SIG-M5 (cell line): ENCODE results near the gene APOC4.
"Not testable (repeated sequence)": the region's sequence is repeated elsewhere in the genome, so short reads cannot be mapped to it uniquely, and the experiment has no call there.

Experiments
- DNase-seq: peaks from one replicate; lab custom pipeline; 2025; lab: John Stamatoyannopoulos, UW

The APOC4 gene

DNA sequence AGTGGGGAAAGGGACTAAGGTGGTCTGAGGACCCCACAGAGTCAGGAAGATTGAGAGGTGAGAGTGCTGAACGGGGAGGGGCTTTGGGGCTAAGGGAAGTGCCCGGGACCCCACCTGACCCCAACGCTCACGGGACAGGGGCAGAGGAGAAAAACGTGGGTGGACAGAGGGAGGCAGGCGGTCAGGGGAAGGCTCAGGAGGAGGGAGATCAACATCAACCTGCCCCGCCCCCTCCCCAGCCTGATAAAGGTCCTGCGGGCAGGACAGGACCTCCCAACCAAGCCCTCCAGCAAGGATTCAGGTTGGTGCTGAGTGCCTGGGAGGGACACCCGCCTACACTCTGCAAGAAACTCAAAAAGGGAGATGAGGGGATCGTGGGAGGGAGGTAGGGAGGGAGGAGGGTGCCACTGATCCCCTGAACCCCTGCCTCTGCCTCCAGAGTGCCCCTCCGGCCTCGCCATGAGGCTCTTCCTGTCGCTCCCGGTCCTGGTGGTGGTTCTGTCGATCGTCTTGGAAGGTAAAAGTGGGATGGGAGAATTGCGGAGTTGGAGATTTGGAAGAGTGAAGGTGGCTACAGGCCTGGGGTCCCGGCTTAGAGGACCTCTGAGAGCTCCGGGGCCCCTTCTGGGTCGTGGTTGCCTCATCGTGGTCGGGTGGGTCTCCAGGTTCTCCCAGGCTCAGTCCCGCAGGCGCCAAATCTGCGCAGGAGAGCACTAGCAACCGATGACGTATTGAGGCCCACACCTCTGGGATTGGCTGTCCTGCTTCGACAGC, 27.4 kb upstream of the APOC4 start, which contains the start of gene APOC1:
Gene APOC1, plus strand, starts transcription at position 176 of the 774 bp plus-strand sequence. Its CDS starts 284 bp downstream, at position 460.
- DNase-seq: peak; percentile 30

GRCh38 chr19:44924243-44924725, 17.8 kb upstream of the APOC4 start:
- DNase-seq: no peak

- no peak for DNase-seq
Measured at GRCh38 chr19:44925114-44925891, 16.7 kb upstream of the APOC4 start.

DNA sequence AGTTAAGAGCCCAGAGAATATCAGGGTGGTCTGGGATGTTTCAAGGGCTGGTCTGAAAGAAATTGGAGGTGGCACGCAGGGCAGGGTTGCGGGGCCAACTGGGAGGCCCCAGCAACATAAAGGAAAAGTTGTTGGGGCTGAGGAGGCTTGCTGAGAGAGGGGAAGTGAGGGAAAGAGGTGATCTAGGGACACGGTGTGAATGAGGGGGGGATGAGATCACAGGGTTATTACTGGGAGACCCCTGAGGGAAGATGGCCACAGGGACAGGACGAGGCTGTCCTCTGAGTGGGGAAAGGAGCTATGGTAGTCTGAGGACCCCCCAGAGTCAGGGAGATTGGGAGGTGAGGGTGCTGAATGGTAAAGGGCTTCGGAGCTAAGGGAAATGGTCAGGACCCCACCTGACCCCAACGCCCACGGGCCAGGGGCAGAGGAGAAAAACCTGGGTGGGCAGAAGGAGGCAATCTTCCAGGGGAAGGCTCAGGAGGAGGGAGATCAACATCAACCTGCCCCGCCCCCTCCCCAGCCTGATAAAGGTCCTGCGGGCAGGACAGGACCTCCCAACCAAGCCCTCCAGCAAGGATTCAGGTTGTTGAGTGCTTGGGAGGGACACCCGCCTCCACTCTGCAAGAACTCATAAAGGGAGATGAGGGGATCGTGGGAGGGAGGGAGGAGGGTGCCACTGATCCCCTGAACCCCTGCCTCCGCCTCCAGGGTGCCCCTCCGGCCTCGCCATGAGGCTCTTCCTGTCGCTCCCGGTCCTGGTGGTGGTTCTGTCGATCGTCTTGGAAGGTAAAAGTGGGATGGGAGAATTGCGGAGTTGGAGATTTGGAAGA, 15.6 kb upstream of the APOC4 start:
- DNase-seq: not testable (repeated sequence)

DNA sequence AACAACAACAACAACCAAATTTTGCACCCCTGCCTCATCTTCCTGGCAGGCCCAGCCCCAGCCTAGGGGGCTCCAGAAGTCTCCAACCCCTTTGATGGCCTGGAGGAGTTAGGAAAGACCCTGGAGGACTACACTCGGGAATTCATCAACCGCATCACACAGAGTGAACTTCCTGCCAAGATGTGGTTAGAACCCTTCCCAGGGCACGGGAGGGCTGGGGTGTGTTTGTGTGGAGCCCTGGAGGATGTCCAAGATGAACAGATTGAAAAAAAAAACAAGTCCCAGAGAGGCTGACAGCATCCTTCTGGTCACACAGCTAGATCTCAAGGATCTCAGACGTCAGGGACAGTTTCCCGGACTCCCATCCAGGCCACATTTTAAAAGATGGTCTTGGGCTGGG, 14.3 kb upstream of the APOC4 start:
- no peak for DNase-seq

DNA sequence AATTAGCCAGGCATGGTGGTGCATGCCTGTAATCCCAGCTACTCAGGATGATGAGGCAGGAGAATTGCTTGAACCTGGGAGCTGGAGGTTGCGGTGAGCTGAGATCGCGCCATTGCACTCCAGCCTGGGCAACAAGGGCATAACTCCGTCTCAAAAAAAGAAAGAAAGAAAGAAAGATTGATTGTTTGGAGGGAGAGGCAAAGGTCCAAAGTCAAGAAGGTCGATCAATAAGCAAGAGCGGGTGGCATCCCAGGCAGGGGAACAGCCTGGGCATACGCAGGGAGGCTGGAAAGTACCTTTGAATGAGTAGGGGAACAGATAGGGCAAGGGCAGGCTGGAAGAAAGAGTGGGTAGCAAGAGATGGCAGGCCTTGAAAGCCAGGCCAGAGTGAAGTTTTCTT, 11.9 kb upstream of the APOC4 start:
- DNase-seq: no peak

GRCh38 chr19:44931541-44931940, 10.5 kb upstream of the APOC4 start:
- no peak for DNase-seq

- DNase-seq: no peak
Measured at GRCh38 chr19:44939668-44940067, 2.4 kb upstream of the APOC4 start.

DNA sequence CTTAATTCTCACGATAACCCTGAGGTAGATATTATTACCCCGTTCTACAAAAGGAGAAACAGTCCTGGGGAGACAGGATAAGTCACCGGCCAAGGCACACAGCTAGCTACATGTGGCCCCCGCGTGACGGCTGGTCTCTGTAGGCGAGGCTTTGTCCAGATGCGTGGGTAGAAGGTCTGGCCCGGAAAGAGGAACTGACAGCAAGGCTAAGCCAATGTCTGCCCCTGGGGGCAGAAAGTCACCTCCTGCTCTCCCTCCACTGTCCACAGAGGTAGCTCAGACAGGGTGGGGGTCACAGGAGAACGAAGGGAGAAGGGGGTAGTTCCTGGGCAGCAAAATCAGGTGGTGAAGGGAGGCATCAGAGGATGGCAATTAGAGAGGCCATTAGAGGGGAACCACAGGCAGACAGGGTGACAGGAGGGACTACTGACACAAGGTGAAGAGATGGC, 1.8 kb downstream of the APOC4 start:
- no peak for DNase-seq

- no peak for DNase-seq
Measured at GRCh38 chr19:44947041-44947581, 5.1 kb downstream of the APOC4 start.

- no peak for DNase-seq
Measured at GRCh38 chr19:44948237-44948636, 6.2 kb downstream of the APOC4 start.

GRCh38 chr19:44948763-44949374, 6.8 kb downstream of the APOC4 start:
- DNase-seq: no peak

- no peak for DNase-seq
Measured at GRCh38 chr19:44949550-44949949, 7.5 kb downstream of the APOC4 start.

DNA sequence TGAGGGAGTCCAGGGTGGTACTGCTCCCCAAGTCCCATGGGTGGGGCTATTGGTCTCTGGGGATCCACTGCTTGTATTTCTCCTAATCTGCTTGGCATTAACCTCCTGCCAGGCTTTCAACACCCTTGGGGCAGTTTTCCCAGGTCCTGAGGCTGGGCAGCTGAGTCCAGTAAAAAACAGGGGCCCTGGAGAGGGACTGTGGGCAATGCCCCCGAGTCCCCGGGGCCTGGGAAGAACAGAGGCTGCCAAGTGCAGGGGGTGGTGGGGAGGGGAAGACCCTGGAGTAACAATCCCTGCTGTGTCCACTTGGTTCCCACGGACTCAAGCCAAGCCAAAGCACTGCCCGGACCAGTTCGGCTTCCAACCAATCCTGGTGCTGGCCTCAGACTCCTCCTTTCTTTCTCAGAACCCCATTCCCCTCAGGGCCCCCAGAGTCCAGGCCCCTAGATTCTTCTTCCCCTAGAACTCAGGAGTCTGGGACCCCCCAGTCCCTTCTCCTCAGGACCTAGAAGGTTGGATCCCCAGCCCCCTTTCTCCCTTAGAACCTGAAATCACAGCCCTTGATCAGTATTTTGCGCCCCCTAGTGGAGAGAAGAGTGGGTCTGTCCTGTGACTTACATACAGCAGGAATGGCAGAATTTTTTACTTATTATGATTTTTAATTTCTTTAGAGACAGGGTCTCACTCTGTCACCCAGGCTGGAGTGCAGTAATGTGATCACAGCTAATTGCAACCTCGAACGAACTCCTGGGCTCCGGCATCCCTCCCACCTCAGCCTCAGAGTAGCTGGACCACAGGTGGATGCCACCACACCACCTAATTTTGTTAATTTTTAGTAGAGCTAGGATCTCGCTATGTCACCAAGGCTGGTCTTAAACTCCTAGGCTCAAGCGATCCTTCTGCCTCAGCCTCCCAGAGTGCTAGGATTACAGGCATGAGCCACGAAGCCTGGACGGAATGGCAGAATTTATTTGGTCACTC, 9.4 kb downstream of the APOC4 start:
- no peak for DNase-seq

GRCh38 chr19:44954278-44954648, 12.2 kb downstream of the APOC4 start:
- no peak for DNase-seq

- peak; percentile 83 for DNase-seq
Measured at GRCh38 chr19:44954649-44955504, 12.8 kb downstream of the APOC4 start, which contains the start of gene CLPTM1. TSS of gene CLPTM1 (plus strand) at chr19:44955380. CDS start at chr19:44955396, 16 bp downstream.

- no peak for DNase-seq
Measured at GRCh38 chr19:44955505-44956439, 13.7 kb downstream of the APOC4 start.

DNA sequence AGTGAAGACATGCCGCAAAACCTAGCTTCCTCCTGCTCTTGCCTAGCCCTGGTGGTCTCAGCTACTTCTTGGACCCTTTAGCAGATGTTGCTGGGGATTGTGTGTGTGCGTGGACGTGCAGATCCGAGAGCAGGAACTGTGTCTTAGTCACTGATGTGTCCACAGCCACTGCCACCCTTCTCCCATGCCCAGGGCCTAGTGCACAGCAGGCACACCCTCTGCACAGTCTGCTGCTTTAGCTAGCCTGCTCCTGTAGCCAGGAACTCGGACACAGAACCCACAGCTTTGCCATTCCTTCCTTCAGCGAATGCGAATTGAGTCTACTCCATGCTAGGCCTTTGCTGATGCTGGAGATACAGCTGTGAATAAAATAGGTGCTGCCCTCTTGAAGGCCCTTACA, 15.5 kb downstream of the APOC4 start:
- DNase-seq: no peak
